Stimulated activated CD8-positive, alpha-beta memory T cell treated with anti-CD3 and anti-CD28 coated beads, Interleukin-2, amount 100 ng/mL, for 1 hour (primary cell): Measurements from ENCODE around the gene CD83.
"Not testable (repeated sequence)": the region's sequence is repeated elsewhere in the genome, so short reads cannot be mapped to it uniquely, and the experiment has no call there.

Experiments used
- DNase-seq, 2 donors: peaks; one replicate each; pipeline ENCODE4 v3.0.0-alpha.2; 2020; ENCODE audit warnings: low read depth in 2 of 2

The CD83 gene

GRCh38 chr6:14117158-14118090, at the start of gene CD83:
Gene CD83 (plus strand): TSS chr6:14117772. CDS start chr6:14117812, 40 bp downstream.
- peak; percentile 74 to 79 for DNase-seq

GRCh38 chr6:14068133-14068532, 49.4 kb upstream of the CD83 start:
- no peak for DNase-seq

- DNase-seq, result no peak
These were observed 48.9 kb upstream of the CD83 start for GRCh38 chr6:14068623-14069022.

- no peak for DNase-seq
These were observed 47.1 kb upstream of the CD83 start for GRCh38 chr6:14070457-14070856.

- no peak for DNase-seq
These were observed 45.5 kb upstream of the CD83 start for GRCh38 chr6:14072084-14072483.

GRCh38 chr6:14073561-14074354, 43.8 kb upstream of the CD83 start:
- DNase-seq, result not testable (repeated sequence)

GRCh38 chr6:14074476-14075094, 43.0 kb upstream of the CD83 start:
- DNase-seq, result no peak

GRCh38 chr6:14075095-14075503, 42.5 kb upstream of the CD83 start:
- no peak for DNase-seq

GRCh38 chr6:14077193-14077867, 40.2 kb upstream of the CD83 start:
- DNase-seq, result no peak

- no peak for DNase-seq
These were observed 38.1 kb upstream of the CD83 start for GRCh38 chr6:14079433-14079832.

- no peak for DNase-seq
These were observed 37.6 kb upstream of the CD83 start for GRCh38 chr6:14079971-14080370.

- no peak for DNase-seq
These were observed 36.4 kb upstream of the CD83 start for GRCh38 chr6:14081126-14081525.

- no peak for DNase-seq
These were observed 34.8 kb upstream of the CD83 start for GRCh38 chr6:14082771-14083170.

- no peak for DNase-seq
These were observed 34.3 kb upstream of the CD83 start for GRCh38 chr6:14083262-14083661.

GRCh38 chr6:14083751-14084150, 33.8 kb upstream of the CD83 start:
- no peak for DNase-seq

- DNase-seq, result no peak
These were observed 33.2 kb upstream of the CD83 start for GRCh38 chr6:14084388-14084787.

- no peak for DNase-seq
These were observed 32.3 kb upstream of the CD83 start for GRCh38 chr6:14085176-14085787.

GRCh38 chr6:14086701-14087100, 30.9 kb upstream of the CD83 start:
- DNase-seq, result no peak

GRCh38 chr6:14088600-14089192, 28.9 kb upstream of the CD83 start:
- DNase-seq, result no peak

GRCh38 chr6:14089224-14089623, 28.3 kb upstream of the CD83 start:
- DNase-seq, result no peak
